HG03342 (cell line): Measurements from ENCODE around the gene BACE2.
"Not testable (repeated sequence)": the region's sequence is repeated elsewhere in the genome, so short reads cannot be mapped to it uniquely, and the experiment has no call there.

ENCODE experiments used
- ATAC-seq: cut with Tn5 transposase; IDR thresholded peaks from one replicate; pipeline ENCODE4 v1.9.1; 2021; ENCODE audit warnings: mild to moderate bottlenecking, moderate library complexity; ENCODE audit not compliant: unreplicated experiment

BACE2 gene

GRCh38 chr21:41235201-41235600 lies 67.2 kb downstream of the BACE2 start:
- ATAC-seq, result no peak

- ATAC-seq, result no peak
Measured at GRCh38 chr21:41236352-41236973, 68.5 kb downstream of the BACE2 start.

GRCh38 chr21:41238081-41238796 lies 70.3 kb downstream of the BACE2 start:
- ATAC-seq, result not testable (repeated sequence)

GRCh38 chr21:41240040-41240439 lies 72.1 kb downstream of the BACE2 start:
- ATAC-seq, result no peak

- ATAC-seq, result no peak
Measured at GRCh38 chr21:41241341-41241740, 73.4 kb downstream of the BACE2 start.

GRCh38 chr21:41242238-41242829 lies 74.4 kb downstream of the BACE2 start:
- no peak for ATAC-seq

GRCh38 chr21:41243107-41243506 lies 75.1 kb downstream of the BACE2 start:
- ATAC-seq, result no peak

GRCh38 chr21:41244266-41244880 lies 76.4 kb downstream of the BACE2 start:
- ATAC-seq, result not testable (repeated sequence)

- ATAC-seq, result no peak
Measured at GRCh38 chr21:41245509-41246135, 77.7 kb downstream of the BACE2 start.

GRCh38 chr21:41246808-41247207 lies 78.8 kb downstream of the BACE2 start:
- no peak for ATAC-seq

- ATAC-seq, result no peak
Measured at GRCh38 chr21:41247561-41248545, 79.9 kb downstream of the BACE2 start.

GRCh38 chr21:41249476-41249875 lies 81.5 kb downstream of the BACE2 start:
- ATAC-seq, result no peak

GRCh38 chr21:41250519-41250918 lies 82.6 kb downstream of the BACE2 start:
- ATAC-seq, result no peak

- ATAC-seq, result no peak
Measured at GRCh38 chr21:41251961-41252642, 84.1 kb downstream of the BACE2 start.

GRCh38 chr21:41254090-41254700 lies 86.2 kb downstream of the BACE2 start:
- ATAC-seq, result no peak

GRCh38 chr21:41255190-41255589 lies 87.2 kb downstream of the BACE2 start:
- no peak for ATAC-seq

GRCh38 chr21:41256231-41256630 lies 88.3 kb downstream of the BACE2 start:
- not testable (repeated sequence) for ATAC-seq

- no peak for ATAC-seq
Measured at GRCh38 chr21:41256771-41257702, 89.1 kb downstream of the BACE2 start.
